ENCODE results near the gene ARHGAP22. TPM values are rescaled to one million over a fixed set of nuclear protein-coding genes. Genes with fewer than 3 reads are reported as not detected.

The ARHGAP22 gene
- total and polyA plus RNA-seq, 2 experiments from 2014 or later = 4.8 to 10.7 TPM

GRCh38 chr10:48523820-48524758, 80.8 kb downstream of the ARHGAP22 start:
- H3K4me3 Mint-ChIP-seq = peak overlapping the region; percentile 63
- Histone ChIP-seq H3K4me3 (peak overlapping the region; percentile 84), H3K9me2 (ENCODE audit: insufficient read depth) (peaks cover 6% of the 10 kb centered on the region; the same call in 1 of the 2 replicates), H3F3A (replicated peaks; ENCODE audit: low read depth) (0 out of 2 replicates have a peak, but pooled peaks cover 2% of the 10 kb centered on the region), H2AFZ (peak overlapping the region; percentile 90), H3K4me1 (ENCODE audit: insufficient read depth) (peaks cover 20% of the 10 kb centered on the region), H3K27ac (ENCODE audit: low read depth) (no peak overlapping the region), H3K4me2 (peak overlapping the region; percentile 87), H3K27me3 (ENCODE audit: insufficient read depth) (peaks cover 3% of the 10 kb centered on the region; the same call in 1 of the 2 replicates), H4K20me1 (replicated peaks; ENCODE audit: insufficient read depth) (peaks cover 3% of the 10 kb centered on the region; the same call in 1 of the 2 replicates), H3K36me3 (ENCODE audit: insufficient read depth) (no peaks in the 10 kb centered on the region), H3K79me2 (replicated peaks; ENCODE audit: insufficient read depth) (peaks cover 24% of the 10 kb centered on the region)
- peak; percentile 75 for DNase-seq (ENCODE audit: low spot score)
- 0 out of 3 replicates have a peak, but pooled peaks cover 5% of the 10 kb centered on the region for H3K9me3 Mint-ChIP-seq
- H3K4me1 Mint-ChIP-seq = peaks cover 35% of the 10 kb centered on the region
- no peak overlapping the region for H3K27ac Mint-ChIP-seq
- no peak for TF ChIP-seq POLR2AphosphoS5 (IDR thresholded peaks at IDR 0.05; ENCODE audit: low read depth)
- no peak for TF ChIP-seq ZNF331 (CRISPR knock-in tag; IDR thresholded peaks at IDR 0.05; ENCODE audit: low read depth)
- TF ChIP-seq CTCF (conservative IDR thresholded peaks at IDR 0.05; ENCODE audit: low read depth in 2 of 2) = peak; percentile 57 to 76
- TF ChIP-seq, protein P1, sequence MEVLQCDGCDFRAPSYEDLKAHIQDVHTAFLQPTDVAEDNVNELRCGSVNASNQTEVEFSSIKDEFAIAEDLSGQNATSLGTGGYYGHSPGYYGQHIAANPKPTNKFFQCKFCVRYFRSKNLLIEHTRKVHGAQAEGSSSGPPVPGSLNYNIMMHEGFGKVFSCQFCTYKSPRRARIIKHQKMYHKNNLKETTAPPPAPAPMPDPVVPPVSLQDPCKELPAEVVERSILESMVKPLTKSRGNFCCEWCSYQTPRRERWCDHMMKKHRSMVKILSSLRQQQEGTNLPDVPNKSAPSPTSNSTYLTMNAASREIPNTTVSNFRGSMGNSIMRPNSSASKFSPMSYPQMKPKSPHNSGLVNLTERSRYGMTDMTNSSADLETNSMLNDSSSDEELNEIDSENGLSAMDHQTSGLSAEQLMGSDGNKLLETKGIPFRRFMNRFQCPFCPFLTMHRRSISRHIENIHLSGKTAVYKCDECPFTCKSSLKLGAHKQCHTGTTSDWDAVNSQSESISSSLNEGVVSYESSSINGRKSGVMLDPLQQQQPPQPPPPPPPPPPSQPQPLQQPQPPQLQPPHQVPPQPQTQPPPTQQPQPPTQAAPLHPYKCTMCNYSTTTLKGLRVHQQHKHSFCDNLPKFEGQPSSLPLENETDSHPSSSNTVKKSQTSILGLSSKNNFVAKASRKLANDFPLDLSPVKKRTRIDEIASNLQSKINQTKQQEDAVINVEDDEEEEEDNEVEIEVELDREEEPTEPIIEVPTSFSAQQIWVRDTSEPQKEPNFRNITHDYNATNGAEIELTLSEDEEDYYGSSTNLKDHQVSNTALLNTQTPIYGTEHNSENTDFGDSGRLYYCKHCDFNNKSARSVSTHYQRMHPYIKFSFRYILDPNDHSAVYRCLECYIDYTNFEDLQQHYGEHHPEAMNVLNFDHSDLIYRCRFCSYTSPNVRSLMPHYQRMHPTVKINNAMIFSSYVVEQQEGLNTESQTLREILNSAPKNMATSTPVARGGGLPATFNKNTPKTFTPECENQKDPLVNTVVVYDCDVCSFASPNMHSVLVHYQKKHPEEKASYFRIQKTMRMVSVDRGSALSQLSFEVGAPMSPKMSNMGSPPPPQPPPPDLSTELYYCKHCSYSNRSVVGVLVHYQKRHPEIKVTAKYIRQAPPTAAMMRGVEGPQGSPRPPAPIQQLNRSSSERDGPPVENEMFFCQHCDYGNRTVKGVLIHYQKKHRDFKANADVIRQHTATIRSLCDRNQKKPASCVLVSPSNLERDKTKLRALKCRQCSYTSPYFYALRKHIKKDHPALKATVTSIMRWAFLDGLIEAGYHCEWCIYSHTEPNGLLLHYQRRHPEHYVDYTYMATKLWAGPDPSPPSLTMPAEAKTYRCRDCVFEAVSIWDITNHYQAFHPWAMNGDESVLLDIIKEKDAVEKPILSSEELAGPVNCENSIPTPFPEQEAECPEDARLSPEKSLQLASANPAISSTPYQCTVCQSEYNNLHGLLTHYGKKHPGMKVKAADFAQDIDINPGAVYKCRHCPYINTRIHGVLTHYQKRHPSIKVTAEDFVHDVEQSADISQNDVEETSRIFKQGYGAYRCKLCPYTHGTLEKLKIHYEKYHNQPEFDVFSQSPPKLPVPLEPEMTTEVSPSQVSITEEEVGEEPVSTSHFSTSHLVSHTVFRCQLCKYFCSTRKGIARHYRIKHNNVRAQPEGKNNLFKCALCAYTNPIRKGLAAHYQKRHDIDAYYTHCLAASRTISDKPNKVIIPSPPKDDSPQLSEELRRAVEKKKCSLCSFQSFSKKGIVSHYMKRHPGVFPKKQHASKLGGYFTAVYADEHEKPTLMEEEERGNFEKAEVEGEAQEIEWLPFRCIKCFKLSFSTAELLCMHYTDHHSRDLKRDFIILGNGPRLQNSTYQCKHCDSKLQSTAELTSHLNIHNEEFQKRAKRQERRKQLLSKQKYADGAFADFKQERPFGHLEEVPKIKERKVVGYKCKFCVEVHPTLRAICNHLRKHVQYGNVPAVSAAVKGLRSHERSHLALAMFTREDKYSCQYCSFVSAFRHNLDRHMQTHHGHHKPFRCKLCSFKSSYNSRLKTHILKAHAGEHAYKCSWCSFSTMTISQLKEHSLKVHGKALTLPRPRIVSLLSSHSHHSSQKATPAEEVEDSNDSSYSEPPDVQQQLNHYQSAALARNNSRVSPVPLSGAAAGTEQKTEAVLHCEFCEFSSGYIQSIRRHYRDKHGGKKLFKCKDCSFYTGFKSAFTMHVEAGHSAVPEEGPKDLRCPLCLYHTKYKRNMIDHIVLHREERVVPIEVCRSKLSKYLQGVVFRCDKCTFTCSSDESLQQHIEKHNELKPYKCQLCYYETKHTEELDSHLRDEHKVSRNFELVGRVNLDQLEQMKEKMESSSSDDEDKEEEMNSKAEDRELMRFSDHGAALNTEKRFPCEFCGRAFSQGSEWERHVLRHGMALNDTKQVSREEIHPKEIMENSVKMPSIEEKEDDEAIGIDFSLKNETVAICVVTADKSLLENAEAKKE (CRISPR knock-in tag; IDR thresholded peaks at IDR 0.05) = no peak
- TF ChIP-seq ZNF114 (CRISPR knock-in tag; IDR thresholded peaks at IDR 0.05) = no peak
- peak; percentile 72 for ATAC-seq
- no peaks in the 10 kb centered on the region for H3K36me3 Mint-ChIP-seq (ENCODE audit: low read depth)
- H3K27me3 Mint-ChIP-seq (ENCODE audit: insufficient read depth, low read depth, poor library complexity) = peaks cover 3% of the 10 kb centered on the region

Measured in GM23338 (cell line).